DMS53 treated with DMSO at 0.1 percent for 48 hours (cell line): ENCODE results near the gene MACROH2A2.

ENCODE experiments used
- DNase-seq: peaks from one replicate; lab custom pipeline; 2025; ENCODE audit not compliant: unreplicated experiment; lab: John Stamatoyannopoulos, UW

MACROH2A2 gene

GRCh38 chr10:70125918-70126552 lies 73.4 kb downstream of the MACROH2A2 start:
- no peak for DNase-seq

GRCh38 chr10:70126700-70127395 lies 74.2 kb downstream of the MACROH2A2 start:
- no peak for DNase-seq

DNA sequence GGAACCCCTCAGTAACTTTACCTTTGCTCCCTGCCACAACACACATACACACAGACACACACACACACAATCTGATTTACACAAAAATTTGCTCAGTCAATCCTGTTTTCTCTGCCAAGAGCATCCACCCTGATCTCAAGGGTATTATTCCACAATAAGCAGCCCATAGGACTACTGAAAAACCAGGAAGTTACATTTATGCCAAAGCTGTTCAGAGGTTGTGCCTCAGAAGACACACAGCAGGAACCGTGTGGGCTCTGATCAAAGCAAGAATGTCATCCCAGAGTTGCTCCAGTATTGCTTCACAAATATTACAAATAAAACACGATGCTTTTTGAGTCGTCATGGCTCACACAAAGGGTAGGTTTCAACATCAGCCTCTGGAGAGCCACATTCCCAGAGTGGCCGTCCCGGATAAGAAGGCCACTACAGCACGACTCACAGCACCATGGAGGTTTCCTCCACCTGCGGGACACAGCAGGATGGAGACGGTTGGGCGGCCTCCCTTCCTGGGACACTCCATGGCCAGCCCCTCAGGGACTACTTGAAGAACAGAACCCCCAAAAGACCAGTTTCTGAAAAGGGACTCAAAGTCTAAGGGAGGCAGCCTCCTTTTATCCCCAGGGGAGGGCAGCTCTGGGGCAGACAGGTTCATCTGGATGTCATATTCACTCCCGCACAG lies 78.4 kb downstream of the MACROH2A2 start:
- peak; percentile 5 for DNase-seq

- peak; percentile 25 for DNase-seq
Measured at GRCh38 chr10:70131560-70131937, 78.9 kb downstream of the MACROH2A2 start.

DNA sequence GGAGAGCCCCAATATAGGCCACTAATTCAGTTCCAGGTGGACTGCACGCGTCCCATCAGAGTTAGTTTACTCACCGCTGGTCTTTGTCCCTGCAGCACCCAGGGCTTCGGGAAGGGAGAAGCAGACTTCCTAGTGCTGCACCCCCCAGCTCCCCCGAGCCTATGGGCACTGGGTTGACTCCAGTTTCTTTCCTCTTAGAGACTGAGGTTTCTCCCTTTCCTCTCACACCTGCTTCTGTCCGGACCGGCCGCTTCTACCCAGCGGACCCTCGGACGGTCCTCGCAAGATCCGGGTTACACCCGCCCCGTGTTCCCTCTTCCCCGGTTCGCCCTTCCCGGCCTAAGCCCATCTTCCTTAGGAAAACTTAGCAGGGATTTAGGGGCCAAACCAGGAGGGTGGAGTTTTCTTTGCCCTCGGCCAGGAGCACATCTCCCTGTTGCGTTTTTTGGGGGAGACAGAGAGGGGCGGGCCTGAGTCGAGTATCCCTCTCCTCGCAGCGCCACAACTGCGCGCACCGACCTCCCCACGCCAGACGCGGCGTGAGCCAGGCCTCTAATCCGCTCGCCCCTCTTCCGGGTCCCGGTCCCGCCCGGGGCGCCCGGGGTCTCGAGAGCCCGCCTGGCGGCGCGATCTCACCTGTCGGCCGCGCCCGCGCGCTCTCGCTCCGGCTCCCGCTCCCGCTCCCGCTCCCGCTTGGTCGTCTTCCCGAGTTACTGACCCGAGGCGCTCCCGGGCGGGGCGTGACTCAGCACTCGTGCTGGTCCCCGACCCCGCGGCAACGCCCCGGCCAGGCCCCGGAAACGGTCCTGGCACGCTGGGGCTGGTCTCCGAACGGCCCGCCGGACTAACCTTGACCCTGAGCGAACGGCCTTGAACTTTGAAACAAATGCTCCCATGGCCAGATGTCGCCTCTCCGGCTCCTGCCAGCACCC lies 79.7 kb downstream of the MACROH2A2 start, which contains the start of gene AIFM2:
TSS of gene AIFM2 (minus strand) at position 728 of the 932 bp plus-strand sequence. CDS start 8,741 bp downstream, outside the sequence.
- peak; percentile 66 for DNase-seq

- DNase-seq: no peak
Measured at GRCh38 chr10:70135046-70135445, 82.4 kb downstream of the MACROH2A2 start.

DNA sequence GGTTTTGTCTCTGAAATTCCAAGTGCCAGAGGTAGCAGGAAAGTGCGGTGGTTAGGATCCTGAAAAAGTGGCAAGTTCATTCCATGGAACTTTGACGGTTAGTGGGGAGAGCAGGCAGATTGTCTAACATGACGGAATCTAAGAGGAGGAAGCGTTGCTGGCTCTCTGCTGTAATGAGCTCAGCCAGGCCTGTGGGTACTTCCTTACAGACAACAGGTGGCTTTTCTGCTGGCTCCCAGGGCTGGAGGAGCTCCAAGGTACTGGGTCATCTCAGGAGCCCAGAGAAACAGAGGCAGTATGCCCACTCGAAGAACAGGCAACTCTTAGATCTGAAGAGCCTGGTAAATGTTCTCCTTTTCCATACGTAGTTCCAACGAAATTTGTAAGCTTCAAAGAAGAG lies 83.0 kb downstream of the MACROH2A2 start:
- DNase-seq: no peak

GRCh38 chr10:70137135-70137534 lies 84.5 kb downstream of the MACROH2A2 start:
- no peak for DNase-seq

GRCh38 chr10:70137927-70138883 lies 85.6 kb downstream of the MACROH2A2 start:
- DNase-seq: no peak

GRCh38 chr10:70139151-70139996 lies 86.7 kb downstream of the MACROH2A2 start:
- no peak for DNase-seq

GRCh38 chr10:70139997-70140250 lies 87.3 kb downstream of the MACROH2A2 start:
- no peak for DNase-seq

GRCh38 chr10:70140297-70140696 lies 87.7 kb downstream of the MACROH2A2 start:
- no peak for DNase-seq

- DNase-seq: no peak
Measured at GRCh38 chr10:70142555-70142954, 89.9 kb downstream of the MACROH2A2 start.

DNA sequence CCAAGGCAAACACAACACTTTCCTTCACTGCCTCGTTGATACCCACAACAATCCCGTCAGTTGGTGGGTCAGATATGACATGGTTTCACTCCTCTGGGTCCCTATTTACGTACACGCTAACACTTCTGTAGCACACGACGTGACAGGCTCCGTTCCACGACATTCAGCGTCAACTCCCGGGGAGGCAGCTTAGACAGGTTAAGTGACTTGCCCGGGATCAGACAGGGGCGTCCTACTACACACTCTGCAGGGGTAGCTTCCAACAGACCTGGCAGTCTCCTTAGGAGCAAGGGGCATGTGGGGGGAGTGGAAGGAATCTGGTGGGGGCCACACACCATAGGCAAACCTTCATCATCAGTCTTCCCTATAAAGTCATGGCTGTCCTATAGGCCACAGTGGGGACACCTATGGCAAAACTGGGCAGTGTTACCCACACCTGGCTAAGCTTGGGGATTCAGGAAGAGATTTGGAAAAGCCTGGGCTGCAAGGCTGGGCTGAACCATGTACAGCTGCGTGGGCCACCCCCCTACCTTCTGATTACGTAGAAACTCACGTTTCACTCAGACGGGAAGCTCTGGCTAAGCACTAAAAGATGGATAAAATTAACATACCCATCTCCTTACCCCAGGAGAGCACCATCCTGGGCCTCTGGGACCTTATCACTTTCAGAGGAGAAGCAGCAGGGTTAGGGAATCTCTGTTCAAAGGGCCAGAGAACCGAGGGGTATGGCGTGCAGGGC lies 91.9 kb downstream of the MACROH2A2 start:
- DNase-seq: no peak

- no peak for DNase-seq
Measured at GRCh38 chr10:70145166-70145665, 92.6 kb downstream of the MACROH2A2 start.

- DNase-seq: peak; percentile 47
Measured at GRCh38 chr10:70145666-70146488, 93.2 kb downstream of the MACROH2A2 start.

DNA sequence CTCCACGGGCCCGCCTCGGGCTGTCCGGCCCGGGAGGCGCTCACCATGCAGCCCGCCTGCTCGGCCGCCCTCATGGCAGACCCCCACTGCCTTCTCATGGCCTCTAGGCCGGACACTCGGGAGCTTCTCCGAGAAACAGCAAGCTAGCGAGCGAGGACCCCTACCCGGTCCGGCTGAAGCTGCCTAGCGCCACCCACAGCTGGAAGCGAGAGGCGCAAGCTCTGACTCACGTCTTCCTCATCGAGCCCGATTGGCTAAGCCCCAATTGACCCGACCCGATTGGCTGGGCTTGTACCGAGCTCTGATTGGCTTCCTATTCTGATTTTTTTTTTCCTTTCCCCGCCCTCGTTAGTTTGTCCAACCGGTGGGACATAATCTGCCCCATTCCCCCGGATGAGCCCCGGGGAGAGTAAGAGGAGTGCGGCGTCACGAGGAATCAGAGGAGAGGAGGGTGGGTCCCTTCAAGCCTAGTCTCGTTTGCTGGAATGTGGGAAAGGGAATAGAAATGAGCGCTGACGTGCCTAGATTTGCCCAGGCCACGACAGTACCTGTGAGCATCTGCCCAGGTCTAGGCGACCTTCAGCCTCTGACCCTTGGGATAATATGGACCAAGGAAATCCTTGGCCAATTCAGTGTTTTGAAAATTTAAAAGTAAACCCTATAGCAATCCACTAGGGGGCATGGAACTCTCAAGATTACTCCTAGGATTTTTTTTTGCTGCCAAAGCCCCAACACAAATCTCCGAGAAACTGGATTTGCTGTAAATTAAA lies 94.0 kb downstream of the MACROH2A2 start, which contains the start of gene TYSND1:
TSS of gene TYSND1 (minus strand) at position 212 of the 770 bp plus-strand sequence. CDS start at position 98, 114 bp downstream.
- DNase-seq: peak; percentile 97
